Breast epithelium (tissue), 3 donors: Measurements from ENCODE around the gene CCDC27.

ENCODE experiments used
- POLR2A ChIP-seq: fragments of 450-650 bp; IDR thresholded peaks from one replicate; pipeline ENCODE4 v1.6.1; 2016; ENCODE audit warnings: antibody characterized with exemption, mild to moderate bottlenecking, moderate library complexity
- TF ChIP-seq, protein P1 (sequence below), 3 donors: fragments of 450-650 bp; IDR thresholded peaks; one replicate each; pipeline ENCODE4 v1.5.1; 2016 to 2017; ENCODE audit warnings: antibody characterized with exemption in 3 of 3, mild to moderate bottlenecking in 3 of 3, moderate library complexity in 3 of 3

DNA sequence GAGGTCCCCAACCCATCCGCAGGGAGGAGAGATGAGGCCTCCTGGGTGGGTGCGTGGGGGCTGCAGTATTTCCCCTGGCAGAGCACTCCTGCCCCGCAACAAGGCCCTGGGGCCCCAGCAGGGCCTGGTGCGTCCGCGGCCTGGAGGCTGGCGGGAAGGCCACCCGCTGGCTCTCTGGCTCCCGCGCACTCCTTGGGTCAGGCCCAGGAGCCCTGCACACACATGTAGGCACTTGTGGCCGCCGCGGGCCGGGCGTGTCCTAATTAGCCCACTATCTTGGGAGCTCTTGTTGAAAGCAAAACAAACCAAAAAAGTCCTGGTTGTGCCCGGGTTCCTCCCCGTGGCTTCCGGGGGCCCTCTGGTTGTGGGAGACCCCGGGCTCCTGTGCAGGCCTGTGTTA, 49.7 kb upstream of the CCDC27 start:
- TF ChIP-seq, protein P1, sequence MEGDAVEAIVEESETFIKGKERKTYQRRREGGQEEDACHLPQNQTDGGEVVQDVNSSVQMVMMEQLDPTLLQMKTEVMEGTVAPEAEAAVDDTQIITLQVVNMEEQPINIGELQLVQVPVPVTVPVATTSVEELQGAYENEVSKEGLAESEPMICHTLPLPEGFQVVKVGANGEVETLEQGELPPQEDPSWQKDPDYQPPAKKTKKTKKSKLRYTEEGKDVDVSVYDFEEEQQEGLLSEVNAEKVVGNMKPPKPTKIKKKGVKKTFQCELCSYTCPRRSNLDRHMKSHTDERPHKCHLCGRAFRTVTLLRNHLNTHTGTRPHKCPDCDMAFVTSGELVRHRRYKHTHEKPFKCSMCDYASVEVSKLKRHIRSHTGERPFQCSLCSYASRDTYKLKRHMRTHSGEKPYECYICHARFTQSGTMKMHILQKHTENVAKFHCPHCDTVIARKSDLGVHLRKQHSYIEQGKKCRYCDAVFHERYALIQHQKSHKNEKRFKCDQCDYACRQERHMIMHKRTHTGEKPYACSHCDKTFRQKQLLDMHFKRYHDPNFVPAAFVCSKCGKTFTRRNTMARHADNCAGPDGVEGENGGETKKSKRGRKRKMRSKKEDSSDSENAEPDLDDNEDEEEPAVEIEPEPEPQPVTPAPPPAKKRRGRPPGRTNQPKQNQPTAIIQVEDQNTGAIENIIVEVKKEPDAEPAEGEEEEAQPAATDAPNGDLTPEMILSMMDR (IDR thresholded peaks at IDR 0.05) = no peak
- no peak for TF ChIP-seq POLR2A
